Measurements from ENCODE around the gene RABL2B. TPM values are rescaled to one million over a fixed set of nuclear protein-coding genes. Genes with fewer than 3 reads are reported as not detected.

Gene RABL2B
- total RNA-seq, 1 experiment from 2014 or later = 36.7 TPM

GRCh38 chr22:50735739-50736030, 47.8 kb downstream of the RABL2B start:
- Histone ChIP-seq H2AFZ (ENCODE audit: low read depth, low read length, poor library complexity, severe bottlenecking) (no peak overlapping the region), H3K79me2 (ENCODE audit: insufficient read depth, low read length) (no peaks in the 10 kb centered on the region), H3K9me3 (ENCODE audit: control insufficient read depth in 1 of 2, insufficient read depth in 1 of 2, low read depth in 1 of 2, low read length in 2 of 2) (no peaks in the 10 kb centered on the region), H3K4me2 (ENCODE audit: low read length) (no peak overlapping the region), H3K9ac (ENCODE audit: low read length) (no peak overlapping the region), H3K4me3 (replicated peaks in 1 of 2; ENCODE audit: low read depth in 1 of 2, low read length in 2 of 2) (no peak overlapping the region), H3K36me3 (ENCODE audit: control insufficient read depth in 1 of 2, insufficient read depth in 2 of 2, low read length in 2 of 2) (no peaks in the 10 kb centered on the region), H3K4me1 (ENCODE audit: control insufficient read depth in 1 of 2, insufficient read depth in 2 of 2, low read length in 2 of 2) (peaks cover 0 to 12% of the 10 kb centered on the region in 2 experiments; a peak in 2 of 4 replicates), H4K20me1 (ENCODE audit: insufficient read depth) (no peaks in the 10 kb centered on the region), H3K9me2 (ENCODE audit: insufficient read depth) (no peaks in the 10 kb centered on the region), H3K27ac (ENCODE audit: low read depth, low read length) (no peak overlapping the region), H3K27me3 (ENCODE audit: insufficient read depth, low read length) (no peaks in the 10 kb centered on the region)
- CTCF ChIA-PET = no interaction called here
- no peak for TF ChIP-seq CTCF (IDR thresholded peaks at IDR 0.05 in 2 of 3, conservative IDR thresholded peaks at IDR 0.05 in 1 of 3; ENCODE audit: borderline replicate concordance in 1 of 3, insufficient read depth in 1 of 3, low read depth in 2 of 3, low read length in 2 of 3)
- no peak for TF ChIP-seq SP1 (IDR thresholded peaks at IDR 0.05; ENCODE audit: low read depth)
- no peak for TF ChIP-seq ZNF274 (IDR thresholded peaks at IDR 0.05; ENCODE audit: low read depth, low read length)
- no peak for TF ChIP-seq EZH2phosphoT487 (IDR thresholded peaks at IDR 0.05; ENCODE audit: borderline replicate concordance)
- no peak for TF ChIP-seq EZH2 (IDR thresholded peaks at IDR 0.05)
- TF ChIP-seq JUND (IDR thresholded peaks at IDR 0.05) = no peak
- no peak for TF ChIP-seq YY1 (IDR thresholded peaks at IDR 0.05; ENCODE audit: extremely low read depth, insufficient replicate concordance, low read depth, low read length)
- no peak for TF ChIP-seq RAD21 (IDR thresholded peaks at IDR 0.05; ENCODE audit: low read depth)
- TF ChIP-seq, protein P1, sequence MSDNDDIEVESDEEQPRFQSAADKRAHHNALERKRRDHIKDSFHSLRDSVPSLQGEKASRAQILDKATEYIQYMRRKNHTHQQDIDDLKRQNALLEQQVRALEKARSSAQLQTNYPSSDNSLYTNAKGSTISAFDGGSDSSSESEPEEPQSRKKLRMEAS (IDR thresholded peaks at IDR 0.05) = no peak
- TF ChIP-seq ATF3 (IDR thresholded peaks at IDR 0.05) = no peak
- TF ChIP-seq FOSL1 (IDR thresholded peaks at IDR 0.05; ENCODE audit: low read depth) = no peak
- no peak for TF ChIP-seq EGR1 (IDR thresholded peaks at IDR 0.05; ENCODE audit: low read depth)
- TF ChIP-seq CEBPB (IDR thresholded peaks at IDR 0.05; ENCODE audit: low read depth) = no peak
- no peak for TF ChIP-seq ZBTB33 (IDR thresholded peaks at IDR 0.05; ENCODE audit: extremely low read depth, insufficient replicate concordance, low read length)
- TF ChIP-seq POLR2AphosphoS5 (IDR thresholded peaks at IDR 0.05; ENCODE audit: low read depth, low read length) = no peak
- RAD21 ChIA-PET (ENCODE audit: low non-redundant PET in 1 of 2, low total read pairs in 2 of 2, uncharacterized antibody in 2 of 2, unreplicated experiment in 2 of 2) = no interaction called here
- POLR2A ChIA-PET = no interaction called here
- DNase-seq (ENCODE audit: low read depth, low spot score) = no peak
- BruUV-seq (replicated peaks) = no TSS peak
- intact Hi-C loops (cut with micrococcal nuclease) = no loop called here
- ATAC-seq = no peak
